GM19468 (cell line): ENCODE results near the gene THY1.
"Not testable (repeated sequence)": the region's sequence is repeated elsewhere in the genome, so short reads cannot be mapped to it uniquely, and the experiment has no call there.

Experiments
- ATAC-seq: cut with Tn5 transposase; IDR thresholded peaks from one replicate; pipeline ENCODE4 v1.9.1; 2021; ENCODE audit warnings: mild to moderate bottlenecking, moderate library complexity, moderate number of reproducible peaks; ENCODE audit not compliant: unreplicated experiment; ENCODE audit errors: extremely low read depth

The THY1 gene

GRCh38 chr11:119446434-119446833 lies 23.5 kb upstream of the THY1 start:
- no peak for ATAC-seq

DNA sequence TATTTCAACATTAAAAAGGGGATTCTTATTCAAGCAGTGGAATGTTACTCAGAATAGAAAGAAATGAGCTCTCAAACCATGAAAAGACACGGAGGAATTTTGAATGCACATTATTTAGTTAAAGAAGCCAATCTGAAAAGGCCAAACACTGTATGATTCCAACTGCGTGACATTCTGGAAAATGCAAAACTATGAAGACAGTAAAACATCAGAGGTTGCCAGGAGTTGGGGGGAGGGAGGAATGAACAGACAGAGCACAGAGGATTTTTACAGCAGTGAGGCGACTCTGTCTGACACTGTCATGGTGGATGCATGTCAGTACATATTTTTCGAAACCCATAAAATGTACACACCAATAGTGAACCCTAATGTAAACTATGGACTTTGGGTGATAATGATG lies 22.9 kb upstream of the THY1 start:
- no peak for ATAC-seq

- no peak for ATAC-seq
These were observed 22.4 kb upstream of the THY1 start for GRCh38 chr11:119445379-119445778.

DNA sequence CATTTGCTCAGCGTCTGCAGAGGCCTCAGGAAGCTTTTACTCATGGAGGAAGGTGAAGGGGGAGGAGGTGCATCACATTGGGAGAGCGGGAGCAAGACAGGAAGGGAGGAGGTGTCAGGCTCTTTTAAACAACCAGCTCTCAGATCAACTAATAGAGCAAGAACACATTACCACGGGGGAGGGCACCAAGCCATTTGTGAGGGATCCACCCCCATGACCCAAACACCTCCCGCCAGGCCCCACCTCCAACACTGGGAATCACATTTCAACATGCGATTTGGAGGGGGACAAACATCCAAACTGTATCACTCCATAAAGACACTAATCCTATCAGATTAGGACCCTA lies 18.9 kb upstream of the THY1 start:
- no peak for ATAC-seq

GRCh38 chr11:119438599-119438998 lies 15.6 kb upstream of the THY1 start:
- ATAC-seq, result no peak

- ATAC-seq, result not testable (repeated sequence)
These were observed 14.5 kb upstream of the THY1 start for GRCh38 chr11:119437521-119437920.

DNA sequence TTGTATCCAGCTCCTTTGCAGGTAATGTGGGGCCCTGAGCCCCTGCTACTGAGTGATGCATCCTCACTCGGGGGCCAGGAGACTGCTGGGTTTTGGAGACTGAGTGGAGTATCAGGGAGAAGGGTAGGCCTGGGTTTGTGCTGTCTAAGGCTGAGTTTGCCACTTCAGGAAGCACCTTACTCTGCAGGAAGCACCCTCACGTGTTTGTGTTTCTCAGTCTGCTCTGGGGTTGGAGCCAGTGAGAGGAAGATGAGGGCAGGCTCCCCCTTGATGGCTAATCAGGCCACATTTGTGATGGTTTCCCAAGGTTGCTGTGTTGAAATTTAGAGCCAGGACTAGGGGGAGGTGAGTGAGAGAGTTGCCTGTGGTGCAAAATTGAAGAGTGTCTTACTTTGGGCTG lies 13.7 kb upstream of the THY1 start:
- ATAC-seq, result no peak

GRCh38 chr11:119436093-119436492 lies 13.1 kb upstream of the THY1 start:
- ATAC-seq, result no peak

DNA sequence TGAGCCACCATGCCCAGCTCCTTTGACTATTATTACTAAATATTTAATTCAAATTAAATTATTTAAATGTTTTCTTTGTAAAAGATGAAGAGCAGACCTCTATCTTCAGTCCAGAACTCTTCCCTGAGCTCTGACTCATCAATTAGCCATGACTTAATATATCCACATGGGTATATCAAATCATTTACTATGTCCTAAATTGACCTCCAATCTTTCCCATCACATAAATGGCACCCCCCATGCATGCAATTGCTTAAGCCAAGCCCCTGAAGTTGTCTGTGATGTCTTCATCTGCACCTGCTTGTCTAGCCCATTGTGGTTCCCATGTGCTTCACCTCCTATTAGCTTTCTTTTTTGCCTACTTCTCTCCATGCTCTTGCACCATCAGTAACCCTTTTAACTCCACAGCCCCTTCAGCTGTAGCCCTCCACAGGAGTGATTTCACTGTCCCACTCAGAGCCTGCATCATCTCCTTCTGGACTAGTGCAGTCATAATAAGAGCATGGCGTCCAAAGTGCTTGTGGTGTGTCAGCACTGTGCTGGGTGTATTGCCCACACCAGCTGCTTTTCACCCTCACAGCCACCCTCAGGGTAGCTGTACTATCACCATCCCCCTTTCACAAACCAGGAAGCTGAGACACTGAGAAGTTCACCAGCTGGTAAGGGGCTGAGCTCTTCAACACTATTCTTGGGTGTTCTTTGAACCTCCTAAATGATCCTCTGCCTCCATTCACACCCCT lies 11.8 kb upstream of the THY1 start:
- no peak for ATAC-seq

- ATAC-seq, result no peak
These were observed 10.4 kb upstream of the THY1 start for GRCh38 chr11:119433358-119433725.

GRCh38 chr11:119432484-119433357 lies 9.7 kb upstream of the THY1 start:
- ATAC-seq, result no peak

DNA sequence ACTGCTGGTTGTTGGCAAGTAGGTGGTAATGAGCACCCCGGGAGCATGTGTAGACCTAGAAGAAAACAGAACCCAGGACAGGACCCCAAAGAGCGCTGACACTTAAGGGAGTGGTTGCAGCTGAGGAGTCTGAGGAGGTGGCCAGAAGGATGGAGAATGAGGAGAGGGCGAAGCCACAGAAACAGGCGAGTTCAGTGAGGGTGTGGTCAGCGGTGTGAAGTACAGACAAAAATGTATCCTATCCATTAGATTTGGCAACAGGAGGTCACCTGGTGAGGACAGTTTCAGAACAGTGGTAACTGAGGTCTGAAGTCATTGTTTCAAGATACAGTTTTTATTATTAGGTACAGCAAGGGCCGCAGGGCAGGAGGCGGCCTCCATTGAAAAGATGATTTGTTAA lies 8.6 kb upstream of the THY1 start:
- no peak for ATAC-seq

DNA sequence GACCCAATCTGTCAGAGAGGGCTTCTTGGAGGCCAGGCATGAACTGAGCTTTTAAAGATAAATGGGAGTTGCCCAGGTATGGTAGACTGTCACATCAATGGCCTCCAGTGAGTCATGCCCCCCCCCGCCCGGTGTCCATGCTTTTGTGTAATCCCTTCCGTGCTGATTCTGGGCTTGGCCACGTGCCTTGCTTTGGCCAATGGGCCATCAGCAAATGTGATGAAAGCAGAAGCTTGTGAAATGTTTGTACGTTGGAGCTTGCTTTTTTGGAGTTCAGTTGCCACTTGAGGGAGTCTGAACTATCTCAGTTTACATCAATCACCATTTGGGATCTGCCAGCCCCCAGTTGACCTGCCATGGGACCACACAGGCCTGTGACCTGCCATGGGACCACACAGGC lies 4.3 kb upstream of the THY1 start:
- no peak for ATAC-seq

DNA sequence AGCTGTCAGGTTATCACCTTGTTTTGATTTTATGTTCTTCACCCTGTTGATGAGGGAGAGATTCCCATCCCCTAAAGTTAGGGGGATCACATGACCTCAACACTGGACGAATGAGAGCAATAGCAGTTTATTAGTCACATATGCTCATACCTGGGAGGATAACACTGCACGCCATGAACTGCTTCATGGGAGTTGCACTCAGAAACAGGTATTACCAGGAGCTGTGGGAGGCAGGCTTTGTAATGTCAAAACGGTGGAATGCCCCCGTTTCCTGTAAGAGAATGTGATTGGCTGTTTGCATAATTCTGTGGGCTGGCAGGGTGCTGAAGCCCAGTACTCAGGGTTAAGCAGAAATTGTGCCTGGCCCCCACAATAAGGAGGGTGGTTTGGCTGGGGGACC lies 3.2 kb upstream of the THY1 start:
- ATAC-seq, result no peak

- no peak for ATAC-seq
These were observed 1.8 kb upstream of the THY1 start for GRCh38 chr11:119424775-119425174.

- ATAC-seq, result no peak
These were observed 1.3 kb upstream of the THY1 start for GRCh38 chr11:119424276-119424675.

- no peak for ATAC-seq
These were observed 710 bp upstream of the THY1 start for GRCh38 chr11:119423509-119424254.

DNA sequence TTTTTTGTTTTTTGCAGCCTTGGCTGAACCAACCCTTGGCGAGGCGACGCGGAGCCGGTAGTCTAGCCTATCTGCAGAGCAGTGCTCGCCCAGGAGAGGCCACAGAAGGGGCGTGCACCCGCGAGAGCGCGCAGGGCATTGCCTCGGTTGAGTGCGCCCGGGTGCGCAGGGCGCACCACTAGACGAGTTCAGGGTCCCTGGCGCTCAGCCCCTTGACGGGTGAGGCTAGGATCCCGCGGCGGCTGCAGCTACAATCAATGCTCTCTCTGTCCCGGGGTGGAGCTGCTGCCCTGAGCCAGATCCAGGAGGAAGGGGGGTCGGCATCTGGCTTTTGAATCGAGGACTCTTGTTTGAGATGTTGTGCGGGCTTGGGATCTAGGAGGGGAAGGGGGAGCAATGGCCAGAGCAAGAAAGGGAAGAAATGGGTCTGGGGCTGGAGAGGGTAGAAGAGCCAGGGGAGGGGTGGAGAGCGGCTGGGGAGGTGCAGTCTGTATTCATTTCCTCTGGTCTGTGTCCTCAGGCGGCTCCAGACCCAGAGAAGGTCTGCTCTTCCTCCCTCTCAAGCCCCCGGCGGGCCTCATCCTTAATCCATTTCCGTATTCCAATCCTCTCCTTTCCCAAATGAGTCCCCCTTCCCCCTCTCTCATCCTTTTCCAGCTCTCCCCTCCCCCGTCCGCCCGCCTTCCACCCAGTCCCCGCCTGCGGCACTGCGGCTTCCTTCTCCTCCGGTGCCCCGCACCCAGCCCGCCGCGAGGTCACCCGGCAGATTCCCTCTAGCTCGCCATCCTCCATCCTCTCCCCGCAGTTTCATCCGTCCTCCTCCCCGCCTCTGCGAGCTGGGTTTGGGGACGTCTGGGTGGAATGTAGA lies 797 bp downstream of the THY1 start:
- no peak for ATAC-seq

DNA sequence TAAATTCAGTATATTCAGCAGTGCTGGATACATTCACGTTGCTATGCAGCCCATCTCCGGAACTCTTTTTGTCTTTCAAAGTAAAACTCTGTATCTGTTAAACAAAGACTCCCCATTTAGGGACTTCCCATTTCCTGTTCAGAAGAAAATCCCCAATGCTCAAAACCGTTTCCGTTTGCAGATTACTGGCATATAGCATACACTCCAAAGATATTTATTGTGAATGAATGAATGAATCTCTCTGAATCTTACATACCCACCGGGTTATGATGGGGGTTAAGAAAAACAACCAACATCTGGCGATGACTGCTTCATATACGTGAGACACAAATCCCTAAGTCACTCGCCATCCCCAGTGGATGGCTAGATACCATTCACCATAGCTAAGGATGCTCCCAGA lies 1.6 kb downstream of the THY1 start:
- no peak for ATAC-seq

DNA sequence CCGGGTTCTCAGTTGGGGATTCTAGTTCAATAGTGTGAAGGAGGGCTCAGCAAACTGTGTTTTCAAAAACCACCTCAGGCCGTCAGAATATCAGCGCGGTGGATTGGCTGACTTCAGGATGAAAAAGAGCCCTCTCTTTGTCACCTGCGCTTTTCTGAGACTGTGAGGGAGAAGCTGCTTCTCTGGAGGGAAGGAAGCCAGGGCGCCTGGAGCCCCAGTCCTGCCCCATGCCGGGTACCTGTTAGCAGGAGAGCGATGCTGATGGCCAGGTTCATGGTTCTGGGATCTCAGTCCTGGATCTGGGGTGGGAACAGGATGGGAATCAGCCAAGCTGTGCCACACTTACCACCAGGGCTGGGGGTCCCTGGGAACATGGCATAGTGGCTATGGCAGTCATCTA lies 2.3 kb downstream of the THY1 start:
- no peak for ATAC-seq
